CD4-positive, alpha-beta T cell (primary cell): ENCODE measurements around the gene C17orf58. TPM values are rescaled to one million over a fixed set of nuclear protein-coding genes. Genes with fewer than 3 reads are reported as not detected.

Source experiments
- ATAC-seq: fragments of 200-7000 bp; cut with Tn5 transposase; one replicate; pipeline ENCODE4 v1.10.0; 2022; ENCODE audit warnings: mild to moderate bottlenecking; ENCODE audit not compliant: poor library complexity
- CTCF ChIA-PET: fragments of 350-600 bp; sonication (Branson Sonifier 250); formaldehyde crosslinking; loops from one replicate; lab custom pipeline; 2021; ENCODE audit warnings: antibody characterized with exemption, inconsistent platforms; lab: Charles Lee
- POLR2A ChIA-PET: fragments of 350-600 bp; sonication (Branson Sonifier 250); formaldehyde crosslinking; loops from one replicate; lab custom pipeline; 2021; ENCODE audit warnings: antibody characterized with exemption, inconsistent platforms; lab: Charles Lee
- DNase-seq, 14 experiments: peaks; one replicate each; pipeline ENCODE4 v3.0.0-alpha.2; 2013 to 2020; ENCODE audit warnings: mixed read lengths in 2 of 14
- H3K27ac ChIP-seq, 2 donors: one replicate each; pipeline versions ENCODE4 v1.5.1 to v1.7.0; 2013; ENCODE audit warnings: low read length in 2 of 2, low read depth in 1 of 2, mild to moderate bottlenecking in 1 of 2
- H3K27me3 ChIP-seq, 2 experiments: 1 replicate in 1 of 2; 2 replicates in 1 of 2; pipeline versions ENCODE4 v1.6.1 to v1.7.0; 2013; ENCODE audit warnings: low read length in 2 of 2, control low read depth in 1 of 2, mild to moderate bottlenecking in 1 of 2, moderate library complexity in 1 of 2; ENCODE audit not compliant: insufficient read depth in 2 of 2, control insufficient read depth in 1 of 2
- H3K36me3 ChIP-seq: one replicate; pipeline ENCODE4 v1.6.1; 2013; ENCODE audit warnings: low read length, control low read depth; ENCODE audit not compliant: insufficient read depth
- H3K4me1 ChIP-seq: one replicate; pipeline ENCODE4 v1.6.1; 2013; ENCODE audit warnings: low read length, control low read depth; ENCODE audit not compliant: insufficient read depth
- H3K4me3 ChIP-seq: one replicate; pipeline ENCODE4 v1.5.1; 2013; ENCODE audit warnings: mild to moderate bottlenecking, low read length, moderate library complexity
- H3K9me3 ChIP-seq, 2 experiments: 1 replicate in 1 of 2; 2 replicates in 1 of 2; pipeline versions ENCODE4 v1.6.1 to v1.7.0; 2013; ENCODE audit warnings: low read length in 2 of 2, mild to moderate bottlenecking in 2 of 2, control low read depth in 1 of 2, moderate library complexity in 1 of 2; ENCODE audit not compliant: control insufficient read depth in 1 of 2, insufficient read depth in 1 of 2
- H3K27ac Mint-ChIP-seq: one replicate; pipeline ENCODE4 v1.8.0; 2020; ENCODE audit warnings: mixed read lengths
- H3K27me3 Mint-ChIP-seq: one replicate; pipeline ENCODE4 v1.8.0; 2021; ENCODE audit warnings: mixed read lengths
- H3K36me3 Mint-ChIP-seq: one replicate; pipeline ENCODE4 v1.8.0; 2021; ENCODE audit warnings: low read depth, mixed read lengths
- H3K4me1 Mint-ChIP-seq: one replicate; pipeline ENCODE4 v1.8.0; 2021; ENCODE audit warnings: low read depth, mixed read lengths
- H3K4me3 Mint-ChIP-seq: one replicate; pipeline ENCODE4 v1.8.0; 2020; ENCODE audit warnings: mild to moderate bottlenecking, mixed read lengths
- H3K9me3 Mint-ChIP-seq: one replicate; pipeline ENCODE4 v1.8.0; 2020; ENCODE audit warnings: mixed read lengths
- intact Hi-C, 2 experiments: fragments of 100-400 bp; cut with DNase I in 1 of 2; cut with micrococcal nuclease in 1 of 2; formaldehyde crosslinking; loops; one replicate each; pipeline versions ENCODE4 v1.15.1 to v1.9.0; 2023 to 2025; cut with DNase I, micrococcal nuclease
- total RNA-seq, 174 experiments: library from RNA in 2 of 174; stranded (reverse) in 2 of 174; gene quantifications; one replicate each; pipeline ENCODE4 v1.2.3 and lab custom pipeline; 2021 to 2026
- TF ChIP-seq, protein P1 (sequence below): fragments of 200-600 bp; IDR thresholded peaks from one replicate; pipeline ENCODE4 v1.8.0; 2022; ENCODE audit warnings: antibody characterized with exemption, mild to moderate bottlenecking

C17orf58 gene
- total RNA-seq, 2 experiments from 2014 or later: 0.22 to 0.31 TPM

GRCh38 chr17:67946513-67946912 is 49.8 kb downstream of the C17orf58 start:
- no peak for ATAC-seq
- TF ChIP-seq, protein P1, sequence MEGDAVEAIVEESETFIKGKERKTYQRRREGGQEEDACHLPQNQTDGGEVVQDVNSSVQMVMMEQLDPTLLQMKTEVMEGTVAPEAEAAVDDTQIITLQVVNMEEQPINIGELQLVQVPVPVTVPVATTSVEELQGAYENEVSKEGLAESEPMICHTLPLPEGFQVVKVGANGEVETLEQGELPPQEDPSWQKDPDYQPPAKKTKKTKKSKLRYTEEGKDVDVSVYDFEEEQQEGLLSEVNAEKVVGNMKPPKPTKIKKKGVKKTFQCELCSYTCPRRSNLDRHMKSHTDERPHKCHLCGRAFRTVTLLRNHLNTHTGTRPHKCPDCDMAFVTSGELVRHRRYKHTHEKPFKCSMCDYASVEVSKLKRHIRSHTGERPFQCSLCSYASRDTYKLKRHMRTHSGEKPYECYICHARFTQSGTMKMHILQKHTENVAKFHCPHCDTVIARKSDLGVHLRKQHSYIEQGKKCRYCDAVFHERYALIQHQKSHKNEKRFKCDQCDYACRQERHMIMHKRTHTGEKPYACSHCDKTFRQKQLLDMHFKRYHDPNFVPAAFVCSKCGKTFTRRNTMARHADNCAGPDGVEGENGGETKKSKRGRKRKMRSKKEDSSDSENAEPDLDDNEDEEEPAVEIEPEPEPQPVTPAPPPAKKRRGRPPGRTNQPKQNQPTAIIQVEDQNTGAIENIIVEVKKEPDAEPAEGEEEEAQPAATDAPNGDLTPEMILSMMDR: no peak
- H3K27me3 Mint-ChIP-seq: no peaks in the 10 kb centered on the region
- no peaks in the 10 kb centered on the region for H3K4me1 Mint-ChIP-seq
- Histone ChIP-seq H3K9me3 (no peaks in the 10 kb centered on the region), H3K27me3 (no peaks in the 10 kb centered on the region), H3K36me3 (peaks cover 89% of the 10 kb centered on the region), H3K4me3 (no peak overlapping the region), H3K27ac (no peak overlapping the region), H3K4me1 (no peaks in the 10 kb centered on the region)
- POLR2A ChIA-PET: no interaction called here
- no peak overlapping the region for H3K4me3 Mint-ChIP-seq
- CTCF ChIA-PET: no interaction called here
- H3K9me3 Mint-ChIP-seq: no peaks in the 10 kb centered on the region
- peaks cover 94% of the 10 kb centered on the region for H3K36me3 Mint-ChIP-seq
- intact Hi-C loops: no loop called here
- DNase-seq: no peak
- no peak overlapping the region for H3K27ac Mint-ChIP-seq

- H3K9me3 ChIP-seq: no peaks in the 10 kb centered on the region
Measured at GRCh38 chr17:67944035-67944434, 52.2 kb downstream of the C17orf58 start.

DNA sequence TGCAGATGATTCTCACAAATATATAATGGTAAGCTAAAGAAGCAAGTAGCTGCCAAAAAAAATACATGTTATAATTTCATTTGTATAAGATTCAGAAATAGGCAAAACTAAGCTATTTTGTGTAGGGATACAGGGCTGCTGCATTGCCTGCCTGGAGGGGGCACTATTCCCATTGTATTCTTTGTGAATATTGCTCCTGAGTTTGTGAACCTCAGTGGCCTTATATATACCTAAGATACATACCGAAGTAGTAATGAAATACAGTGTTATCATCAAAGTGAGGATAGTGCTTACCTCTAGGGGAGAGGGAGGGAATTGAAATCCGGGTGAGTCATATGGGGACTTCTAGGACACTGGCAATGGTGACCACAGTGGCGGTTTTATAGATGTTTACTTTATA is 53.5 kb downstream of the C17orf58 start:
- Mint-ChIP-seq H3K9me3 (no peaks in the 10 kb centered on the region), H3K4me3 (no peak overlapping the region), H3K27ac (no peak overlapping the region), H3K4me1 (no peaks in the 10 kb centered on the region), H3K27me3 (no peaks in the 10 kb centered on the region), H3K36me3 (peaks cover 98% of the 10 kb centered on the region)
- Histone ChIP-seq H3K36me3 (peaks cover 97% of the 10 kb centered on the region), H3K4me1 (no peaks in the 10 kb centered on the region), H3K27ac (no peak overlapping the region), H3K27me3 (no peaks in the 10 kb centered on the region), H3K9me3 (no peaks in the 10 kb centered on the region), H3K4me3 (no peak overlapping the region)
- peak in 3 of 14 experiments; percentile 9 to 22 (median 20) for DNase-seq
- TF ChIP-seq, protein P1: peak; percentile 48
- CTCF ChIA-PET: interaction anchor here (1.2 to 1.8 kb wide), 3 partner anchors 8 to 21 kb away, joined by 3 to 5 read pairs (median 4); no protein-coding TSS in a partner anchor
- peak; percentile 32 for ATAC-seq
- intact Hi-C loops: no loop called here
- POLR2A ChIA-PET: interaction anchor here (1.2 to 1.4 kb wide), 2 partner anchors 10 to 16 kb away, joined by 3 read pairs; no protein-coding TSS in a partner anchor

More at GRCh38 chr17:67944035-67944434, 52.2 kb downstream of the C17orf58 start:
- H3K9me3 Mint-ChIP-seq: no peaks in the 10 kb centered on the region
- no peaks in the 10 kb centered on the region for H3K4me1 ChIP-seq
- TF ChIP-seq, protein P1: no peak
- no peaks in the 10 kb centered on the region for H3K4me1 Mint-ChIP-seq
- H3K27ac ChIP-seq: no peak overlapping the region
- H3K36me3 Mint-ChIP-seq: peaks cover 98% of the 10 kb centered on the region
- H3K27ac Mint-ChIP-seq: no peak overlapping the region
- no peak overlapping the region for H3K4me3 ChIP-seq
- H3K36me3 ChIP-seq: peaks cover 97% of the 10 kb centered on the region
- ATAC-seq (no peak), DNase-seq (no peak)
- no peaks in the 10 kb centered on the region for H3K27me3 Mint-ChIP-seq
- ChIA-PET CTCF (no interaction called here), POLR2A (no interaction called here)
- H3K4me3 Mint-ChIP-seq: no peak overlapping the region
- intact Hi-C loops: no loop called here
- H3K27me3 ChIP-seq: no peaks in the 10 kb centered on the region

Other genes with a start within 250 kb of the C17orf58 start
- 100 to 1,000 TPM; 117 to 125 TPM for gene BPTF, start 171.0 kb downstream of the C17orf58 start, total RNA-seq
- 10 to 100 TPM; 64.4 to 65.9 TPM for gene KPNA2, start 39.3 kb upstream of the C17orf58 start, total RNA-seq